GM21526 (cell line): ENCODE results near the gene BRI3BP.
"Not testable (repeated sequence)": the region's sequence is repeated elsewhere in the genome, so short reads cannot be mapped to it uniquely, and the experiment has no call there.

Experiments
- ATAC-seq: cut with Tn5 transposase; IDR thresholded peaks from one replicate; pipeline ENCODE4 v1.9.1; 2021; ENCODE audit warnings: moderate library complexity; ENCODE audit not compliant: unreplicated experiment, low FRiP score

Gene BRI3BP

GRCh38 chr12:125064492-125064891 is 71.0 kb downstream of the BRI3BP start:
- ATAC-seq = no peak

- peak; percentile 94 for ATAC-seq
Observed at GRCh38 chr12:125065021-125065918, 71.8 kb downstream of the BRI3BP start, which contains the start of gene AACS. AACS (plus strand) TSS chr12:125065435; CDS start chr12:125065585, 150 bp downstream.

GRCh38 chr12:125065919-125066570 is 72.6 kb downstream of the BRI3BP start:
- ATAC-seq = no peak

- ATAC-seq = no peak
Observed at GRCh38 chr12:125068391-125068790, 74.9 kb downstream of the BRI3BP start.

- ATAC-seq = no peak
Observed at GRCh38 chr12:125069616-125070015, 76.2 kb downstream of the BRI3BP start.

- ATAC-seq = no peak
Observed at GRCh38 chr12:125070112-125070511, 76.7 kb downstream of the BRI3BP start.

GRCh38 chr12:125070661-125071390 is 77.4 kb downstream of the BRI3BP start:
- ATAC-seq = no peak

GRCh38 chr12:125071456-125071855 is 78.0 kb downstream of the BRI3BP start:
- ATAC-seq = no peak

GRCh38 chr12:125072496-125072895 is 79.1 kb downstream of the BRI3BP start:
- ATAC-seq = no peak

- not testable (repeated sequence) for ATAC-seq
Observed at GRCh38 chr12:125074294-125074693, 80.8 kb downstream of the BRI3BP start.

- ATAC-seq = no peak
Observed at GRCh38 chr12:125076103-125076502, 82.7 kb downstream of the BRI3BP start.

- no peak for ATAC-seq
Observed at GRCh38 chr12:125079084-125079483, 85.6 kb downstream of the BRI3BP start.

GRCh38 chr12:125079648-125080645 is 86.5 kb downstream of the BRI3BP start:
- ATAC-seq = no peak
